Measurements from ENCODE around the gene TPCN1. TPM values are rescaled to one million over a fixed set of nuclear protein-coding genes. Genes with fewer than 3 reads are reported as not detected.

Gene TPCN1
- total RNA-seq, 1 experiment from 2014 or later = 19.0 TPM

DNA sequence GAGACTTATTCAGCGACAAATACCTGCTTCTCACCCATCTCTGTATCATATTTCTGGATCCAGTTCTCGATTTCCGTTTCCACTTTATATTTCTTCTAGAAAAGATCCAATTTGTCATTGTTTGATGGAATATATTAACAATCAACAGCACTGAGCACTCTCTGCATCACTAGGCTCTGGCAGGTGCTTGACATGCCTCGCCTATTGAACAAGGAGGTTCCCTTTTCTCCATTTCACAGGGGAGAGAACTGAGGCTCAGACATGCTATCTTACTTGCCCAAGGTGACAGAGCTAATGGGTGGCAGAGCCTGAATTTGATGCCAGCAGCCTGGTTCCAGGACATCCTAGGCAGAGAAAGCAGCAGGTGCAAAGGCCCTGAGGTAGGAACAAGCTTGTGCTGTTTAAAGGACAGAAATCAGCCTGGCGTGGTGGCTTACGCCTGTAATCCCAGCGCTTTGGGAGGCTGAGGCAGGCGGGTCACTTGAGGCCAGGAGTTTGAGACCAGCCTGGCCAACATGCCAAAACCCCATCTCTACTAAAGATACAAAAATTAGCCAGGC lies 23.7 kb upstream of the TPCN1 start:
- H3K4me1 ChIP-seq (ENCODE audit: insufficient read depth, low read length) = peaks cover 14% of the 10 kb centered on the region
- H3K9me2 ChIP-seq (replicated peaks; ENCODE audit: low read length) = no peaks in the 10 kb centered on the region
- CTCF ChIA-PET = interaction anchor here (0.6 to 0.7 kb wide), 11 partner anchors 25 to 1465 kb away, joined by 3 to 17 read pairs (median 7); no protein-coding TSS in a partner anchor
- peaks cover 4% of the 10 kb centered on the region for H3K36me3 ChIP-seq (ENCODE audit: low read depth, low read length)
- no peaks in the 10 kb centered on the region for H3F3A ChIP-seq (ENCODE audit: low read length, unreplicated experiment)
- H2AFZ ChIP-seq (ENCODE audit: low read length) = no peak overlapping the region
- no peak overlapping the region for H3K4me2 ChIP-seq (ENCODE audit: low read length)
- no peak overlapping the region for H3K4me3 ChIP-seq (ENCODE audit: low read length)
- TF ChIP-seq, protein P1, sequence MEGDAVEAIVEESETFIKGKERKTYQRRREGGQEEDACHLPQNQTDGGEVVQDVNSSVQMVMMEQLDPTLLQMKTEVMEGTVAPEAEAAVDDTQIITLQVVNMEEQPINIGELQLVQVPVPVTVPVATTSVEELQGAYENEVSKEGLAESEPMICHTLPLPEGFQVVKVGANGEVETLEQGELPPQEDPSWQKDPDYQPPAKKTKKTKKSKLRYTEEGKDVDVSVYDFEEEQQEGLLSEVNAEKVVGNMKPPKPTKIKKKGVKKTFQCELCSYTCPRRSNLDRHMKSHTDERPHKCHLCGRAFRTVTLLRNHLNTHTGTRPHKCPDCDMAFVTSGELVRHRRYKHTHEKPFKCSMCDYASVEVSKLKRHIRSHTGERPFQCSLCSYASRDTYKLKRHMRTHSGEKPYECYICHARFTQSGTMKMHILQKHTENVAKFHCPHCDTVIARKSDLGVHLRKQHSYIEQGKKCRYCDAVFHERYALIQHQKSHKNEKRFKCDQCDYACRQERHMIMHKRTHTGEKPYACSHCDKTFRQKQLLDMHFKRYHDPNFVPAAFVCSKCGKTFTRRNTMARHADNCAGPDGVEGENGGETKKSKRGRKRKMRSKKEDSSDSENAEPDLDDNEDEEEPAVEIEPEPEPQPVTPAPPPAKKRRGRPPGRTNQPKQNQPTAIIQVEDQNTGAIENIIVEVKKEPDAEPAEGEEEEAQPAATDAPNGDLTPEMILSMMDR (conservative IDR thresholded peaks at IDR 0.05; ENCODE audit: low read depth, low read length) = no peak
- no peak for TF ChIP-seq EZH2 (IDR thresholded peaks at IDR 0.05; ENCODE audit: low read length, unreplicated experiment)
- TF ChIP-seq EZH2phosphoT487 (IDR thresholded peaks at IDR 0.05; ENCODE audit: borderline replicate concordance, low read length) = no peak
- peak overlapping the region; percentile 22; the same call in 1 of the 2 replicates for H3K9ac ChIP-seq (ENCODE audit: low read length)
- H4K20me1 ChIP-seq (ENCODE audit: low read length) = no peaks in the 10 kb centered on the region
- no peaks in the 10 kb centered on the region for H3K27me3 ChIP-seq (ENCODE audit: low read length)
- H3K27ac ChIP-seq (ENCODE audit: low read length) = peak overlapping the region; percentile 25; the same call in 1 of the 2 replicates
- DNase-seq (no peak), ATAC-seq (no peak)
- intact Hi-C loops (cut with micrococcal nuclease) = loop anchor here (1.0 to 5.0 kb wide), 6 partner anchors 18 to 160 kb away; partner anchors contain the start of gene PLBD2
- H3K9me3 ChIP-seq (ENCODE audit: low read length) = no peaks in the 10 kb centered on the region
- no peaks in the 10 kb centered on the region for H3K79me2 ChIP-seq (ENCODE audit: low read length)
- POLR2A ChIA-PET (ENCODE audit: unreplicated experiment) = no interaction called here
- BruUV-seq (replicated peaks) = no TSS peak

DNA sequence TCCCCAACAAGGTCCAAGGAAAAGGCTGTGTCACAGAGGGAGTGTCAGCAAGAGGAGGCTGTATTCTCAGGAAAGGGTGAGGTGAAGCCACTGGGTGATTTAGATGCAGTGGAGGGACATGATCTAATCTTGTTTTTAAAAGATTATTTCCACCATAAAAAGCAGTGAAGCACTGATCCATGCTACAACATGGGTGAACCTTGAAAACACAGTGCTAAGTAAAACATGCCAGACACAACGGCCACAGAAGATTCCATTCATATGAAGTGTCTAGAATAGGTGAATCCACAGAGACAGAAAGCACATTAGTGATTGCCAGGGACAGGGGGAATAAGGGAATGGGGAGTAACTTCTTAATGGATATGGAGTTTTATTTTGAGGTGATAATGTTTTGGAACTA lies 23.0 kb upstream of the TPCN1 start:
- no peaks in the 10 kb centered on the region for H3K9me3 ChIP-seq (ENCODE audit: low read length)

More for the DNA sequence above, 23.0 kb upstream of the TPCN1 start:
- no peak for DNase-seq
- H3K27ac ChIP-seq (ENCODE audit: low read length) = peak overlapping the region; percentile 2; the same call in 1 of the 2 replicates
- no peak overlapping the region for H3K9ac ChIP-seq (ENCODE audit: low read length)
- no peaks in the 10 kb centered on the region for H4K20me1 ChIP-seq (ENCODE audit: low read length)
- H3K79me2 ChIP-seq (ENCODE audit: low read length) = no peaks in the 10 kb centered on the region
- ChIA-PET CTCF (no interaction called here), POLR2A (ENCODE audit: unreplicated experiment) (no interaction called here)
- no peak overlapping the region for H3K4me2 ChIP-seq (ENCODE audit: low read length)
- no peak overlapping the region for H2AFZ ChIP-seq (ENCODE audit: low read length)
- TF ChIP-seq EZH2phosphoT487 (IDR thresholded peaks at IDR 0.05; ENCODE audit: borderline replicate concordance, low read length) (no peak), EZH2 (IDR thresholded peaks at IDR 0.05; ENCODE audit: low read length, unreplicated experiment) (no peak)
- TF ChIP-seq, protein P1 (conservative IDR thresholded peaks at IDR 0.05; ENCODE audit: low read depth, low read length) = no peak
- no peak for ATAC-seq
- H3K4me3 ChIP-seq (ENCODE audit: low read length) = no peak overlapping the region
- H3K4me1 ChIP-seq (ENCODE audit: insufficient read depth, low read length) = peaks cover 14% of the 10 kb centered on the region
- H3K27me3 ChIP-seq (ENCODE audit: low read length) = no peaks in the 10 kb centered on the region
- no TSS peak for BruUV-seq (replicated peaks)
- no peaks in the 10 kb centered on the region for H3K36me3 ChIP-seq (ENCODE audit: low read depth, low read length)
- no peaks in the 10 kb centered on the region for H3K9me2 ChIP-seq (replicated peaks; ENCODE audit: low read length)
- intact Hi-C loops (cut with micrococcal nuclease) = loop anchor here (5.0 kb wide), 3 partner anchors 99 to 159 kb away; partner anchors contain the start of gene PLBD2
- no peaks in the 10 kb centered on the region for H3F3A ChIP-seq (ENCODE audit: low read length, unreplicated experiment)

Measured in PC-3 (cell line).